HG03558 (cell line): Measurements from ENCODE around the gene DNAJC22.
"Not testable (repeated sequence)": the region's sequence is repeated elsewhere in the genome, so short reads cannot be mapped to it uniquely, and the experiment has no call there.

Experiments
- ATAC-seq: cut with Tn5 transposase; IDR thresholded peaks from one replicate; pipeline ENCODE4 v1.9.1; 2021; ENCODE audit warnings: moderate number of reproducible peaks; ENCODE audit not compliant: unreplicated experiment; ENCODE audit errors: extremely low read depth

The DNAJC22 gene

GRCh38 chr12:49346659-49347310, at the start of gene DNAJC22:
DNAJC22 (plus strand) TSS chr12:49346888; CDS start chr12:49348873, 1,985 bp downstream.
- no peak for ATAC-seq

DNA sequence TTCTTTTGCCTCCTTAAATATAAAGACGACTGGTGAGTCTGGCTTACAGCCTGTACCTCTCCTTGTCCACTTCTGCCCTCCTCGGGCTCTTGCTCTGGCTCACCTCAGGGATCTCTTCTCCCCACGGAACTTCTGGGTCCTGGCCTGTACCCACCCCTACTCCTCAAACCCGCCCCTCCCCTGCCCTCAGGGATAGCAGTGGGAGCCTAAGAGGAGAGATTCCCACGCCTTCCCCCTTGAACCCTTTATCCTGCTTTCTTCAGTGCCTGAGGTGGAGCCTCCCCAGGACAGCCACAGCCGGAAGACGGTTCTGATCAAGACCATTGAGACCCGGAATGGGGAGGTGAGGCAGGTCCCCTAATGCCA, 49.0 kb upstream of the DNAJC22 start:
- ATAC-seq: no peak

DNA sequence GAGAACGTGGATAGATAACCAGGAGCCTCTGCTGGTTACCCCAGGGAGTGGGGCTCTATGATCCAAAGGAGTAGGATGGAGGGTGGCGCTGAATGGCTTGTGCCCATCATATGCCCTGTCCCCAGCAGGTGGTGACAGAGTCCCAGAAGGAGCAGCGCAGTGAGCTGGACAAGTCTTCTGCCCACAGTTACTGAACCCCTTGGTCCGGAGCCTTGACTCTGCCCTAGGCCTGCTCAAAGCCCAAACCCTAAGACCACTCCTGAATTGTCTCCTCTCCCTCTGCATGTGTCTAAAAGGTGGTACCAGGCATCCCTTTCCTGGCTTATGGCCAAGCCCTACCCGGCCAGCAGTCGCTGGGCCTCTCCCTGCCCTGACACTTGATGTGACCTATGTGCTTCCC, 48.5 kb upstream of the DNAJC22 start:
- no peak for ATAC-seq

GRCh38 chr12:49301760-49302159, 44.9 kb upstream of the DNAJC22 start:
- no peak for ATAC-seq

GRCh38 chr12:49304161-49304560, 42.5 kb upstream of the DNAJC22 start:
- no peak for ATAC-seq

GRCh38 chr12:49305762-49306510, 40.8 kb upstream of the DNAJC22 start:
- no peak for ATAC-seq

DNA sequence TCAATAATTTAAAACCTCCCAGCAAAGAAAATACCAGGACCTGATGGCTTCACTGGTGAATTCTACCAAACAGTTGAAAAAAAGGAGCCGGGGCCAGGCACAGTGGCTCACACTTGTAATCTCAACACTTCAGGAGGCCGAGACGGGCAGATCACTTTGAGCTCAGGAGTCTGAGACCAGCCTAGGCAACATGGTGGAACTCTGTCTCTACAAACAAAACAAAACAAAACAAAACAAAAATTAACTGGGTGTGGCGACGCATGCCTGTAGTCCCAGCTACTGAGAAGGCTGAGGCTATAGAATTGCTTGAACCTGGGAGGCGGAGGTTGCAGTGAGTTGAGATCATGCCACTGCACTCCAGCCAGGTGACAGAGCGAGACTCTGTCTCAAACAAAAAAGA, 37.3 kb upstream of the DNAJC22 start:
- ATAC-seq: no peak

DNA sequence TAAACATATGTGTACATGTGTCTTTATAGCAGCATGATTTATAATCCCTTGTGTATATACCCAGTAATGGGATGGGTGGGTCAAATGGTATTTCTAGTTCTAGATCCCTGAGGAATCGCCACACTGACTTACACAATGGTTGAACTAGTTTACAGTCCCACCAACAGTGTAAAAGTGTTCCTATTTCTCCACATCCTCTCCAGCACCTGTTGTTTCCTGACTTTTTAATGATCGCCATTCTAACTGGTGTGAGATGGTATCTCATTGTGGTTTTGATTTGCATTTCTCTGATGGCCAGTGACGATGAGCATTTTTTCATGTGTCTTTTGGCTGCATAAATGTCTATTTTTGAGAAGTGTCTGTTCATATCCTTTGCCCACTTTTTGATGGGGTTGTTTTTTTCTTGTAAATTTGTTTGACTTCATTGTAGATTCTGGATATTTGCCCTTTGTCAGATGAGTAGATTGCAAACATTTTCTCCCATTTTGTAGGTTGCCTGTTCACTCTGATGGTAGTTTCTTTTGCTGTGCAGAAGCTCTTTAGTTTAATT, 36.2 kb upstream of the DNAJC22 start:
- not testable (repeated sequence) for ATAC-seq

DNA sequence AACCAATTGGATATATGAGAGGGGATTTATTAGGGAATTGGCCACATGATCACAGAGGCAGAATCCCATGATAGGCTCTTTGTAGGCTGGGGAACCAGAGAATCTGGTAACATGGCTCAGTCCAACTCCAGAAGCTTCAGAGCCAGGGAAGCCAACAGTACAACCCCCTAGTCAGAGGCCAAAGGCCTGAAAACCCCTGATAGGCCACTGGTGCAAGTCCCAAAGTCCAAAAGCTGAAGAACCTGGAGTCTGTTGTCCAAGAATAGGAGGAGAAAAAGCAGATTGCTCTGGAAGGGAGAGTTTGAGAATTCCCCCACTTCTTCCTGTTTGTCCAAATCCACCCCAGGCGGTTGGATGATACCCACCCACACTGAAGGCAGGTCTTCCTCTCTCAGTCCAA, 31.9 kb upstream of the DNAJC22 start:
- no peak for ATAC-seq

GRCh38 chr12:49317118-49317517, 29.6 kb upstream of the DNAJC22 start:
- not testable (repeated sequence) for ATAC-seq

DNA sequence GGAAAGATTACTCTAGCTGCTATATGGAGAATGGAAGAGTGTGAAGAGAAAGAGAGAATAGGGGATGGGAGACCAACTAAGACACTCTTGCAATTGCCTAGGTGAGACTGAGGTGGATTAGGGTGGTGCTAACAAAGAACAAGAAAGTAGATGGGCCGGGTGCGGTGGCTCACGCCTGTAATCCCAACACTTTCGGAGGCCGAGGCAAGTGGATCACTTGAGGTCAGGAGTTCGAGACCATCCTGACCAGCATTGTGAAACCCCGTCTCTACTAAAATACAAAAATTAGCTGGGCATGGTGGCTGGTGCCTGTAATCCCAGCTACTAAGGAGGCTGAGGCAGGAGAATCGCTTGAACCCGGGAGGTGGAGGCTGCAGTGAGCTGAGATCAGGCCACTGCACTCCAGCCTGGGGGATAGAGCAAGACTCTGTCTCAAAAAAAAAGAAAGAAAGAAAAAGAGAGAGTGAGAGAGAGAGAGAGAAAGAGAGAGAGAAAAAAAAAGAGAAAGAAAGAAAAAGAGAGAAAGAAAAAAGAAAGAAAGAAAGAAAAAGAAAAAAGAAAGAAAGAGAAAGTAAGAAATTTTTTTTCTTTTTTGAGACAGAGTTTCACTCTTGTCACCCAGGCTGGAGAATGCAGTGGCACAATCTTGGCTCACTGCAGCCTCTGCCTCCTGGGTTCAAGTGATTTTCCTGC, 26.1 kb upstream of the DNAJC22 start:
- not testable (repeated sequence) for ATAC-seq

DNA sequence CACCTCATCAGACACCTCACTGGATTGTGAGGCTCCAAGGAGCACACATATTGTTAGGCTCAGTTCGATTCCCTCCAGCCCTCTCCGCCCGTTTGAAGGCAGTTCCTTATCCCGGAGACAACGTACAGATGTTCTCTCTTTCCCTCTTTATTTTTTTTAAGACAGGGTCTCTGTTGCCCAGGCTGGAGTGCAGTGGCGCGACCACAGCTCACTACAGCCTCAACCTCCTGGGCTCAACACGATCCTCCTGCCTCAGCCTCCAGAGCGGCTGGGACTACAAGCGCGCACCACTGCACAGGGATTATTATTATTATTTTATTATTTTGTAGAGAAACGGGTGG, 24.4 kb upstream of the DNAJC22 start:
- ATAC-seq: no peak

GRCh38 chr12:49322708-49323523, 23.8 kb upstream of the DNAJC22 start, which contains the start of gene TROAP:
TROAP (plus strand) TSS chr12:49323255; CDS start chr12:49323609, 354 bp downstream.
- peak; percentile 93 for ATAC-seq

DNA sequence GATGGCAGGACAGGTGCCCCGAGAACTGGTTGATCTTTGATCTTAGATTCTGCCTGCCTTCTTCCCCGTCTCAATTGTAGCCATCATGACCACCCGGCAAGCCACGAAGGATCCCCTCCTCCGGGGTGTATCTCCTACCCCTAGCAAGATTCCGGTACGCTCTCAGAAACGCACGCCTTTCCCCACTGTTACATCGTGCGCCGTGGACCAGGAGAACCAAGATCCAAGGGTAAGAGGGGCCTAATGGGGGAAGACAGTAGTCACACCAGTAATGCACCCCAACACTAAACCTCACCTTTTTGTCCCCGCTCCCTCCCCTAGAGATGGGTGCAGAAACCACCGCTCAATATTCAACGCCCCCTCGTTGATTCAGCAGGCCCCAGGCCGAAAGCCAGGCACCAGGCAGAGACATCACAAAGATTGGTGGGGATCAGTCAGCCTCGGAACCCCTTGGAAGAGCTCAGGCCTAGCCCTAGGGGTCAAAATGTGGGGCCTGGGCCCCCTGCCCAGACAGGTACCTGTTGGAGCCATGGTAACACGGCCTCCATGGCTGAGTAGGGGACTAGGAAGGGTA, 23.1 kb upstream of the DNAJC22 start:
- ATAC-seq: no peak

- no peak for ATAC-seq
Measured at GRCh38 chr12:49325606-49326005, 21.1 kb upstream of the DNAJC22 start.

GRCh38 chr12:49327368-49327767, 19.3 kb upstream of the DNAJC22 start:
- ATAC-seq: no peak

- ATAC-seq: no peak
Measured at GRCh38 chr12:49327887-49328286, 18.8 kb upstream of the DNAJC22 start.

GRCh38 chr12:49328816-49329215, 17.9 kb upstream of the DNAJC22 start:
- ATAC-seq: no peak

GRCh38 chr12:49330032-49330619, 16.6 kb upstream of the DNAJC22 start:
- no peak for ATAC-seq
